C4-2B (cell line): Measurements from ENCODE around the gene GPX3.

ENCODE experiments used
- ZFX ChIP-seq: fragments of 450-650 bp; IDR thresholded peaks from 2 replicates; pipeline ENCODE4 v1.6.1; 2017
- TF ChIP-seq, protein P1 (sequence below): fragments of 450-650 bp; conservative IDR thresholded peaks from 2 replicates; pipeline ENCODE4 v1.5.1; 2017; ENCODE audit warnings: mild to moderate bottlenecking

GRCh38 chr5:151026679-151027078 lies 6.3 kb downstream of the GPX3 start:
- TF ChIP-seq, protein P1, sequence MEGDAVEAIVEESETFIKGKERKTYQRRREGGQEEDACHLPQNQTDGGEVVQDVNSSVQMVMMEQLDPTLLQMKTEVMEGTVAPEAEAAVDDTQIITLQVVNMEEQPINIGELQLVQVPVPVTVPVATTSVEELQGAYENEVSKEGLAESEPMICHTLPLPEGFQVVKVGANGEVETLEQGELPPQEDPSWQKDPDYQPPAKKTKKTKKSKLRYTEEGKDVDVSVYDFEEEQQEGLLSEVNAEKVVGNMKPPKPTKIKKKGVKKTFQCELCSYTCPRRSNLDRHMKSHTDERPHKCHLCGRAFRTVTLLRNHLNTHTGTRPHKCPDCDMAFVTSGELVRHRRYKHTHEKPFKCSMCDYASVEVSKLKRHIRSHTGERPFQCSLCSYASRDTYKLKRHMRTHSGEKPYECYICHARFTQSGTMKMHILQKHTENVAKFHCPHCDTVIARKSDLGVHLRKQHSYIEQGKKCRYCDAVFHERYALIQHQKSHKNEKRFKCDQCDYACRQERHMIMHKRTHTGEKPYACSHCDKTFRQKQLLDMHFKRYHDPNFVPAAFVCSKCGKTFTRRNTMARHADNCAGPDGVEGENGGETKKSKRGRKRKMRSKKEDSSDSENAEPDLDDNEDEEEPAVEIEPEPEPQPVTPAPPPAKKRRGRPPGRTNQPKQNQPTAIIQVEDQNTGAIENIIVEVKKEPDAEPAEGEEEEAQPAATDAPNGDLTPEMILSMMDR: no peak
- no peak for TF ChIP-seq ZFX
